ENCODE data around the gene TSSC4. TPM values are rescaled to one million over a fixed set of nuclear protein-coding genes. Genes with fewer than 3 reads are reported as not detected.

Gene TSSC4
- total and polyA plus RNA-seq, 9 of the 15 experiments (the other 6 are each of a cell fraction or from before 2014, with no cell fraction given), result 0.41 to 54.2 (median 11.0) TPM

DNA sequence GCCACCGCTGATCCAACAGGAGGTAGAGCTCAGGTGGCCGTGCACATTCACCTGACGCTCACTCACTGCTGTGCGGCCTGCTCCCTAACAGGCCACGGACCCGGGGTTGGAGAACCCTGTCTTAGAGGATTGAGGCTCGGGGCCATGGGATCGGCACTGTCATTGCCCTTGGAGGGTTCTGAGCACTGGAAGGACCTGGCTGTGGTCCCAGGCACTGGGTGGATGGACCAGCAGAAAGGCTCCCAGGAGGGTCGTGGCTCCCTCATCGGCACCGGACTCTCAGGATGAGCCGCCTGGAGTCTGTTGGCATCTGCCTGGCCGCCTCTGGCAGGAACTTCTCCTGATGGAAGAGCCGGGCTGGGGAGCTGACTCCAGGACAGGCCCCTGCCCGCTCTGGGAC is 50.8 kb downstream of the TSSC4 start:
- DNase-seq (ENCODE audit: extremely low read depth in 1 of 4, low spot score in 3 of 4), result no peak
- ChIA-PET POLR2A (no interaction called here), CTCF (ENCODE audit: low intra/inter-chr PET ratio) (no interaction called here)
- no peak overlapping the region for H2AFZ ChIP-seq (ENCODE audit: low read depth, low read length)
- no peak overlapping the region for H3K4me2 ChIP-seq (ENCODE audit: insufficient read depth, low read length)
- H3K27me3 ChIP-seq (ENCODE audit: control insufficient read depth in 2 of 2, insufficient read depth in 2 of 2, low read length in 2 of 2), result peaks cover 8 to 62% of the 10 kb centered on the region in 2 experiments; a peak in 3 of 5 replicates
- no peak for FAIRE-seq
- BruUV-seq (replicated peaks), result no TSS peak
- H3K9ac ChIP-seq (ENCODE audit: insufficient read depth in 1 of 2, low read depth in 2 of 2, low read length in 2 of 2), result no peak overlapping the region
- no peak for ATAC-seq
- H3K27ac ChIP-seq (ENCODE audit: extremely low read depth, low read depth, low read length), result no peak overlapping the region
- H4K20me1 ChIP-seq (replicated peaks; ENCODE audit: control insufficient read depth, insufficient read depth, low read length), result peaks cover 6% of the 10 kb centered on the region; the same call in 1 of the 2 replicates
- WGBS (ENCODE audit: insufficient coverage, low coverage, missing lambda C conversion rate), result 1% methylated on average over 15 of the region's 15 CpGs
- H3K9me1 ChIP-seq (ENCODE audit: control insufficient read depth, insufficient read depth, low read length), result no peaks in the 10 kb centered on the region
- H3K79me2 ChIP-seq (ENCODE audit: control insufficient read depth, insufficient read depth, low read length), result no peaks in the 10 kb centered on the region
- peaks cover 0 to 7% of the 10 kb centered on the region in 2 experiments; a peak in 1 of 5 replicates for H3K4me1 ChIP-seq (replicated peaks in 1 of 2; ENCODE audit: control insufficient read depth in 2 of 2, insufficient read depth in 2 of 2, low read length in 2 of 2)
- no peak overlapping the region for H3K4me3 ChIP-seq
- no peaks in the 10 kb centered on the region for H3K9me3 ChIP-seq (replicated peaks; ENCODE audit: control insufficient read depth, insufficient read depth, low read depth, low read length)
- no peaks in the 10 kb centered on the region for H3K36me3 ChIP-seq (ENCODE audit: control insufficient read depth, insufficient read depth, low read length)
- intact Hi-C loops (cut with micrococcal nuclease) (no loop called here), in situ Hi-C loops (cut with MboI) (no loop called here)
- TF ChIP-seq, protein P1, sequence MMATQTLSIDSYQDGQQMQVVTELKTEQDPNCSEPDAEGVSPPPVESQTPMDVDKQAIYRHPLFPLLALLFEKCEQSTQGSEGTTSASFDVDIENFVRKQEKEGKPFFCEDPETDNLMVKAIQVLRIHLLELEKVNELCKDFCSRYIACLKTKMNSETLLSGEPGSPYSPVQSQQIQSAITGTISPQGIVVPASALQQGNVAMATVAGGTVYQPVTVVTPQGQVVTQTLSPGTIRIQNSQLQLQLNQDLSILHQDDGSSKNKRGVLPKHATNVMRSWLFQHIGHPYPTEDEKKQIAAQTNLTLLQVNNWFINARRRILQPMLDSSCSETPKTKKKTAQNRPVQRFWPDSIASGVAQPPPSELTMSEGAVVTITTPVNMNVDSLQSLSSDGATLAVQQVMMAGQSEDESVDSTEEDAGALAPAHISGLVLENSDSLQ (IDR thresholded peaks at IDR 0.05), result no peak
- TF ChIP-seq, protein P2, sequence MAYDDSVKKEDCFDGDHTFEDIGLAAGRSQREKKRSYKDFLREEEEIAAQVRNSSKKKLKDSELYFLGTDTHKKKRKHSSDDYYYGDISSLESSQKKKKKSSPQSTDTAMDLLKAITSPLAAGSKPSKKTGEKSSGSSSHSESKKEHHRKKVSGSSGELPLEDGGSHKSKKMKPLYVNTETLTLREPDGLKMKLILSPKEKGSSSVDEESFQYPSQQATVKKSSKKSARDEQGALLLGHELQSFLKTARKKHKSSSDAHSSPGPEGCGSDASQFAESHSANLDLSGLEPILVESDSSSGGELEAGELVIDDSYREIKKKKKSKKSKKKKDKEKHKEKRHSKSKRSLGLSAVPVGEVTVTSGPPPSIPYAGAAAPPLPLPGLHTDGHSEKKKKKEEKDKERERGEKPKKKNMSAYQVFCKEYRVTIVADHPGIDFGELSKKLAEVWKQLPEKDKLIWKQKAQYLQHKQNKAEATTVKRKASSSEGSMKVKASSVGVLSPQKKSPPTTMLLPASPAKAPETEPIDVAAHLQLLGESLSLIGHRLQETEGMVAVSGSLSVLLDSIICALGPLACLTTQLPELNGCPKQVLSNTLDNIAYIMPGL (CRISPR knock-in tag; IDR thresholded peaks at IDR 0.05), result no peak
- no peak for TF ChIP-seq RAD21 (CRISPR knock-in tag; conservative IDR thresholded peaks at IDR 0.05 in 1 of 2, IDR thresholded peaks at IDR 0.05 in 1 of 2)
- TF ChIP-seq NELFE (IDR thresholded peaks at IDR 0.05; ENCODE audit: insufficient read depth, insufficient read length), result no peak
- no peak for TF ChIP-seq LARP7 (IDR thresholded peaks at IDR 0.05)
- TF ChIP-seq DDX20 (tag; IDR thresholded peaks at IDR 0.05; ENCODE audit: low read depth), result no peak
- TF ChIP-seq RBM25 (IDR thresholded peaks at IDR 0.05; ENCODE audit: low read depth, low read length, severe bottlenecking), result no peak
- TF ChIP-seq, protein P3, sequence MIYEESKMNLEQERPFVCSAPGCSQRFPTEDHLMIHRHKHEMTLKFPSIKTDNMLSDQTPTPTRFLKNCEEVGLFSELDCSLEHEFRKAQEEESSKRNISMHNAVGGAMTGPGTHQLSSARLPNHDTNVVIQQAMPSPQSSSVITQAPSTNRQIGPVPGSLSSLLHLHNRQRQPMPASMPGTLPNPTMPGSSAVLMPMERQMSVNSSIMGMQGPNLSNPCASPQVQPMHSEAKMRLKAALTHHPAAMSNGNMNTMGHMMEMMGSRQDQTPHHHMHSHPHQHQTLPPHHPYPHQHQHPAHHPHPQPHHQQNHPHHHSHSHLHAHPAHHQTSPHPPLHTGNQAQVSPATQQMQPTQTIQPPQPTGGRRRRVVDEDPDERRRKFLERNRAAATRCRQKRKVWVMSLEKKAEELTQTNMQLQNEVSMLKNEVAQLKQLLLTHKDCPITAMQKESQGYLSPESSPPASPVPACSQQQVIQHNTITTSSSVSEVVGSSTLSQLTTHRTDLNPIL (CRISPR knock-in tag; IDR thresholded peaks at IDR 0.05), result no peak
- TF ChIP-seq CGGBP1 (CRISPR knock-in tag; IDR thresholded peaks at IDR 0.05), result no peak
- TF ChIP-seq BMI1 (IDR thresholded peaks at IDR 0.05; ENCODE audit: low read length), result no peak
- TF ChIP-seq SRF (CRISPR knock-in tag; IDR thresholded peaks at IDR 0.05), result no peak
- TF ChIP-seq U2AF2 (optimal IDR thresholded peaks at IDR 0.05; ENCODE audit: low read depth, low read length), result no peak
- no peak for TF ChIP-seq ZNF133 (CRISPR knock-in tag; IDR thresholded peaks at IDR 0.05)
- no peak for TF ChIP-seq AFF4 (CRISPR knock-in tag; IDR thresholded peaks at IDR 0.05)

All from K562 (cell line).